NCI-H446 (cell line): Measurements from ENCODE around the gene ANKRD16.
"Not testable (repeated sequence)": the region's sequence is repeated elsewhere in the genome, so short reads cannot be mapped to it uniquely, and the experiment has no call there.

Source experiments
- DNase-seq, 2 experiments: peaks; one replicate each; lab custom pipeline; 2025; lab: John Stamatoyannopoulos, UW

ANKRD16 gene

GRCh38 chr10:5876181-5876768 is 13.4 kb downstream of the ANKRD16 start:
- DNase-seq = no peak

GRCh38 chr10:5873515-5873995 is 16.1 kb downstream of the ANKRD16 start:
- peak; percentile 42 to 47 for DNase-seq

- DNase-seq = no peak
These were observed 18.1 kb downstream of the ANKRD16 start for GRCh38 chr10:5871596-5871995.

GRCh38 chr10:5869156-5869555 is 20.5 kb downstream of the ANKRD16 start:
- no peak for DNase-seq

GRCh38 chr10:5868383-5868782 is 21.3 kb downstream of the ANKRD16 start:
- DNase-seq = not testable (repeated sequence)

- DNase-seq = not testable (repeated sequence)
These were observed 22.5 kb downstream of the ANKRD16 start for GRCh38 chr10:5867091-5867615.

GRCh38 chr10:5866451-5867081 is 23.1 kb downstream of the ANKRD16 start:
- DNase-seq = not testable (repeated sequence)

GRCh38 chr10:5862981-5863685 is 26.6 kb downstream of the ANKRD16 start:
- DNase-seq = not testable (repeated sequence)

GRCh38 chr10:5862360-5862961 is 27.2 kb downstream of the ANKRD16 start:
- no peak for DNase-seq

GRCh38 chr10:5860066-5860465 is 29.6 kb downstream of the ANKRD16 start:
- DNase-seq = no peak

- DNase-seq = no peak
These were observed 30.9 kb downstream of the ANKRD16 start for GRCh38 chr10:5858811-5859210.

GRCh38 chr10:5856701-5857004 is 33.0 kb downstream of the ANKRD16 start:
- no peak for DNase-seq

GRCh38 chr10:5855979-5856700 is 33.6 kb downstream of the ANKRD16 start:
- DNase-seq = no peak

GRCh38 chr10:5854131-5854475 is 35.6 kb downstream of the ANKRD16 start:
- no peak for DNase-seq

- not testable (repeated sequence) for DNase-seq
These were observed 43.0 kb downstream of the ANKRD16 start for GRCh38 chr10:5846667-5847066.

GRCh38 chr10:5844345-5845055 is 45.2 kb downstream of the ANKRD16 start:
- no peak for DNase-seq

- DNase-seq = no peak
These were observed 45.9 kb downstream of the ANKRD16 start for GRCh38 chr10:5843686-5844344.

- DNase-seq = no peak
These were observed 47.7 kb downstream of the ANKRD16 start for GRCh38 chr10:5841965-5842364.

- DNase-seq = no peak
These were observed 49.1 kb downstream of the ANKRD16 start for GRCh38 chr10:5840314-5841307.

GRCh38 chr10:5836181-5836580 is 53.5 kb downstream of the ANKRD16 start:
- DNase-seq = not testable (repeated sequence)
